ENCODE results near the gene ZMYND19.
"Not testable (repeated sequence)": the region's sequence is repeated elsewhere in the genome, so short reads cannot be mapped to it uniquely, and the experiment has no call there.

Gene ZMYND19

DNA sequence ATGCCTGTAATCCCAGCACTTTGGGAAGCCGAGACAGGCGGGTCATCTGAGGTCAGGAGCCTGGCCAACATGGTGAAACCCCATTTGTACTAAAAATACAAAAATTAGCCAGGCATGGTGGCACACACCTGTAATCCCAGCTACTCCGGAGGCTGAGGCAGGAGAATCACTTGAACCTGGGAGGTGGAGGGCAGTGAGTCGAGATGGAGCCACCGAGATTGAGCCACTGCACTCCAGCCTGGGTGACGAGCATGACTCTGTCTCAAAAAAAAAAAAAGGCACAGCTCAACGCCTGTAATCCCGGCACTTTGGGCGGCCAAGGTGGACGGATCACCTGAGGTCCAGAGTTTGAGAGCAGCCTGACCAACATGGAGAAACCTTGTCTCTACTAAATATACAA, 36.7 kb downstream of the ZMYND19 start:
- not testable (repeated sequence) for DNase-seq

DNA sequence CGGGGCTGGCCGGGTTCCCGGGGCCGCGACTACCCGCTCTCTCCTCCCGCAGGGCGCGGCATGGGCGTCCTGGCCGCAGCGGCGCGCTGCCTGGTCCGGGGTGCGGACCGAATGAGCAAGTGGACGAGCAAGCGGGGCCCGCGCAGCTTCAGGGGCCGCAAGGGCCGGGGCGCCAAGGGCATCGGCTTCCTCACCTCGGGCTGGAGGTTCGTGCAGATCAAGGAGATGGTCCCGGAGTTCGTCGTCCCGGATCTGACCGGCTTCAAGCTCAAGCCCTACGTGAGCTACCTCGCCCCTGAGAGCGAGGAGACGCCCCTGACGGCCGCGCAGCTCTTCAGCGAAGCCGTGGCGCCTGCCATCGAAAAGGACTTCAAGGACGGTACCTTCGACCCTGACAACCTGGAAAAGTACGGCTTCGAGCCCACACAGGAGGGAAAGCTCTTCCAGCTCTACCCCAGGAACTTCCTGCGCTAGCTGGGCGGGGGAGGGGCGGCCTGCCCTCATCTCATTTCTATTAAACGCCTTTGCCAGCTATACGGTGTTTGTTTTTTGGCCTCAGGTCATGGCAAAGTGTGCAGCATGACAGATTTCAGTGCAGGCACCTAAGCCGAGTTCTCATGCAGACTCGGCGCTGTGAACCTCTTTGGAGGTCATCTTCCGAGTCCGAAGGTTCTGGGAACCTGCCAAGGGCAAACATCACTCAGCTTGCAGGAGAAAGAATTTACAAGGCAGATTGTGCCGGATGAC, 38.1 kb downstream of the ZMYND19 start:
- no peak for DNase-seq

GRCh38 chr9:137551264-137552021, 38.9 kb downstream of the ZMYND19 start, which contains the start of gene MRPL41:
Gene MRPL41, plus strand, starts transcription at chr9:137551879. Its CDS starts 203 bp downstream, at chr9:137552082.
- peak; percentile 63 for DNase-seq

- not testable (repeated sequence) for DNase-seq
These were observed 39.4 kb downstream of the ZMYND19 start for GRCh38 chr9:137550958-137551263.

DNA sequence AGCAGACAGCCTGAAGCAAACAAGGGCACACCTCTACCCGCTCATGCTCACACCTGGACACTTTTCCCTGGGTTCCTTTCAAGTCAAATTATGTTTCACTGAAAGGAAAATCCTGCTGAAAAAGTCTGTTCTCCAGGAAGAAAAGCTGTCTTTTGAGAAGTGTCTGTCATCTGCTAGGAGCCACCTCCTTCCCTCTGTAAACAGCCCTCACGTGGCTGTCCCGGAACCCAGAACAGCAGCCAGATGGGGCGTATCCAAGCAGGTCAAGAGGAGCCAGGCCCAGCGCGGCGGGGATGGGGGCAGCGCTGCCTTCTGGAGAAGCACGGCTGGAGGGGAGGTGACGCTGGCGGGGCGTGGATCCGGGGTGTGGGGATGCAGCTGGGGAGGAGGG, 40.1 kb downstream of the ZMYND19 start, which contains the start of gene PNPLA7:
TSS of gene PNPLA7 (minus strand) at position 172 of the 391 bp plus-strand sequence. CDS start 205 bp downstream, outside the sequence.
- DNase-seq, result peak; percentile 61

- no peak for DNase-seq
These were observed 42.4 kb downstream of the ZMYND19 start for GRCh38 chr9:137547687-137548543.

- no peak for DNase-seq
These were observed 45.2 kb downstream of the ZMYND19 start for GRCh38 chr9:137545123-137545522.

GRCh38 chr9:137544176-137544760, 46.0 kb downstream of the ZMYND19 start:
- no peak for DNase-seq

GRCh38 chr9:137543237-137543963, 46.9 kb downstream of the ZMYND19 start:
- no peak for DNase-seq

GRCh38 chr9:137542486-137542885, 47.8 kb downstream of the ZMYND19 start:
- no peak for DNase-seq

GRCh38 chr9:137540536-137540935, 49.8 kb downstream of the ZMYND19 start:
- DNase-seq, result no peak

- no peak for DNase-seq
These were observed 52.3 kb downstream of the ZMYND19 start for GRCh38 chr9:137538058-137538457.

- not testable (repeated sequence) for DNase-seq
These were observed 53.6 kb downstream of the ZMYND19 start for GRCh38 chr9:137536594-137537131.

DNA sequence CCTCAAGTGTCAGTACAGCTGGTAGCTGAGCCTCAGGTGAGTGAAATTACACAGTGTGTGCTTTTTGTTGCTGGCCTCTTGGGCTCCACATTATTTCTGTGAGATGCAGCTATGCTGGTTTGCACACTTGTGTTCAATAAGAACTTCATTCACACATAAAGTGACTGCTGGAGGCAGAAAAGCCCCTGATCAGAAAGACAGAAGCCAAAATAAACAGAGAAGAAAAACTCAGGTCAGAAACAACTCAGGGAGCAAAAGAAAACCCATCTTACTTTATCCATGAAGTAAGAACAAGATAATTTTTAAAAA, 55.2 kb downstream of the ZMYND19 start:
- no peak for DNase-seq

DNA sequence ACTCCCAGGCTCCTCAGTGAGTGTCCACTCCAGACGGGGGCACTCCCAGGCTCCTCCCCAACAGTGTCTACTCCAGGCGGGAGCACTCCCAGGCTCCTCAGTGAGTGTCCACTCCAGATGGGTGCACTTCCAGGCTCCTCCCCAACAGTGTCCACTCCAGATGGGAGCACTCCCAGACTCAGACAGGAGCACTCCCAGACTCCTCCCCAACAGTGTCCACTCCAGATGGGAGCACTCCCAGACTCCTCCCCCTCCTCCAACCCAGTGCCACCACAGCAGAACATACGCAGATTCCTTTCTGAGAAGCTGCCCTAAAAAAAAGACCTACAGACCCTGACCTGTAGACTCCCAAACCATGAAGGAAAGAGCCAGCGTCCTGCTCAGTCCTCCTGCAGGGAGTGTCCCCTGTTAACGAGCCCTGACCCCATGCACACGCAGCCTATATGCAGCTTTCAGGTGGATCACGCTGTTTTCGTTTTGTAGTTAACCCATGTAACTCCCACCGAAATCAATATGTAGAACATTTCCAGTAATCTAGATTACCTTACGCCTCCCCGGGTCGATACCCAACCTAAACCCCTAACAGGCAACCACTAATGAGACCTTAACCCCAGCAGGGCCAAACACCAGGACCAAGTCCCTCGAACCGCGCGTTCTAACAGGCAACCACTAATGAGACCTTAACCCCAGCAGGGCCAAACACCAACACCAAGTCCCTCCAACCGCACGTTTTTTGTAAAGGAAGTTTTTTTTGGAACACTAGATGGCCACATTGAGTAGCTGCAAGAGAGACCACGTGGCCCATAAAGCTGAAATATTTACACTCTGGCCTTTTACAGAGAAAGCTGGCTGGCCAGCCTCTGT, 55.8 kb downstream of the ZMYND19 start:
- DNase-seq, result peak; percentile 14

DNA sequence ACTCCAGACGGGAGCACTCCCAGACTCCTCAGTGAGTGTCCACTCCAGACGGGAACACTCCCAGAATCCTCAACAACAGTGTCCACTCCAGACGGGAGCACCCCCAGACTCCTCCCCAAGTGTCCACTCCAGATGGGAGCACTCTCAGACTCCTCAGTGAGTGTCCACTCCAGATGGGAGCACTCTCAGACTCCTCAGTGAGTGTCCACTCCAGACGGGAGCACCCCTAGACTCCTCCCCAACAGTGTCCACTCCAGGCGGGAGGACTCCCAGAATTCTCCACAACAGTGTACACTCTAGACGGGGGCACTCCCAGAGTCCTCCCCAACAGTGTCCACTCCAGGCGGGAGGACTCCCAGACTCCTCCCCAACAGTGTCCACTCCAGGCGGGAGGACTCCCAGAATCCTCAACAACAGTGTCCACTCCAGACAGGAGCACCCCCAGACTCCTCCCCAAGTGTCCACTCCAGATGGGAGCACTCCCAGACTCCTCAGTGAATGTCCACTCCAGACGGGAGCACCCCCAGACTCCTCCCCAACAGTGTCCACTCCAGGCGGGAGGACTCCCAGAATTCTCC, 57.3 kb downstream of the ZMYND19 start:
- not testable (repeated sequence) for DNase-seq
